Urinary bladder (tissue), 4 donors: ENCODE data around the gene MRC1. TPM values are rescaled to one million over a fixed set of nuclear protein-coding genes. Genes with fewer than 3 reads are reported as not detected.

ENCODE experiments used
- DNase-seq: peaks from one replicate; pipeline ENCODE4 v3.0.0-alpha.2; 2015; ENCODE audit errors: extremely low spot score
- H3K27ac ChIP-seq: one replicate; pipeline ENCODE4 v1.5.1; 2013; ENCODE audit warnings: low read depth, mild to moderate bottlenecking, moderate library complexity
- H3K36me3 ChIP-seq: one replicate; pipeline ENCODE4 v1.6.1; 2013; ENCODE audit warnings: mild to moderate bottlenecking, moderate library complexity; ENCODE audit not compliant: insufficient read depth
- H3K4me1 ChIP-seq: one replicate; pipeline ENCODE4 v1.6.1; 2013; ENCODE audit warnings: mild to moderate bottlenecking, moderate library complexity; ENCODE audit not compliant: insufficient read depth
- H3K4me3 ChIP-seq: one replicate; pipeline ENCODE4 v1.5.1; 2013; ENCODE audit warnings: low read depth, low read length
- WGBS: extraction: QIAGEN DNeasy Blood & Tissue Kit; methylation state at CpG from one replicate; pipeline ENCODE4 v1.1.7; 2013; 5-methylcytosine and 5-hydroxymethylcytosine counted together
- polyA plus RNA-seq: library from polyadenylated mRNA; stranded (reverse); fragments of 200-250 nt; gene quantifications from one replicate; pipeline ENCODE4 v1.2.3, GENCODE V29; 2013
- total RNA-seq: library from RNA; depleted of rRNA; stranded (reverse); fragments of >200 nt; gene quantifications from one replicate; pipeline ENCODE4 v1.2.3, GENCODE V29; 2014
- donor health status: healthy with polysubstance abuse.
- donor health status: healthy.

MRC1 gene
- total and polyA plus RNA-seq, 2 donors: 32.7 to 41.2 TPM

GRCh38 chr10:17872191-17873091, 63.3 kb downstream of the MRC1 start:
- no peaks in the 10 kb centered on the region for H3K36me3 ChIP-seq
- DNase-seq: no peak
- no peak overlapping the region for H3K4me3 ChIP-seq
- H3K27ac ChIP-seq: no peak overlapping the region
- no peaks in the 10 kb centered on the region for H3K4me1 ChIP-seq
- 67% methylated on average over 8 of the region's 8 CpGs for WGBS

- Histone ChIP-seq H3K4me3 (no peak overlapping the region), H3K36me3 (no peaks in the 10 kb centered on the region), H3K4me1 (no peaks in the 10 kb centered on the region), H3K27ac (no peak overlapping the region)
- 71% methylated on average over 2 of the region's 2 CpGs for WGBS
- no peak for DNase-seq
Observed at GRCh38 chr10:17873946-17874345, 64.8 kb downstream of the MRC1 start.

GRCh38 chr10:17877121-17877520, 68.0 kb downstream of the MRC1 start:
- no peaks in the 10 kb centered on the region for H3K4me1 ChIP-seq
- no peak overlapping the region for H3K4me3 ChIP-seq
- no peak overlapping the region for H3K27ac ChIP-seq
- H3K36me3 ChIP-seq: no peaks in the 10 kb centered on the region
- DNase-seq: no peak

- DNase-seq: no peak
- Histone ChIP-seq H3K36me3 (no peaks in the 10 kb centered on the region), H3K4me3 (no peak overlapping the region), H3K4me1 (no peaks in the 10 kb centered on the region), H3K27ac (no peak overlapping the region)
- WGBS: 69% methylated on average over 5 of the region's 5 CpGs
Observed at GRCh38 chr10:17878896-17879295, 69.7 kb downstream of the MRC1 start.

GRCh38 chr10:17880601-17881000, 71.5 kb downstream of the MRC1 start:
- H3K36me3 ChIP-seq: no peaks in the 10 kb centered on the region
- DNase-seq: no peak
- no peak overlapping the region for H3K27ac ChIP-seq
- H3K4me1 ChIP-seq: no peaks in the 10 kb centered on the region
- H3K4me3 ChIP-seq: no peak overlapping the region
- 84% methylated on average over 3 of the region's 3 CpGs for WGBS

GRCh38 chr10:17882557-17882956, 73.4 kb downstream of the MRC1 start:
- H3K36me3 ChIP-seq: no peaks in the 10 kb centered on the region
- 64% methylated on average over 1 of the region's 1 CpG for WGBS
- H3K27ac ChIP-seq: no peak overlapping the region
- H3K4me1 ChIP-seq: no peaks in the 10 kb centered on the region
- H3K4me3 ChIP-seq: no peak overlapping the region
- no peak for DNase-seq

GRCh38 chr10:17883621-17884020, 74.5 kb downstream of the MRC1 start:
- Histone ChIP-seq H3K4me3 (no peak overlapping the region), H3K36me3 (no peaks in the 10 kb centered on the region), H3K4me1 (no peaks in the 10 kb centered on the region), H3K27ac (no peak overlapping the region)
- WGBS: 74% methylated on average over 1 of the region's 1 CpG
- DNase-seq: no peak

- no peak overlapping the region for H3K27ac ChIP-seq
- no peaks in the 10 kb centered on the region for H3K36me3 ChIP-seq
- no peak overlapping the region for H3K4me3 ChIP-seq
- no peaks in the 10 kb centered on the region for H3K4me1 ChIP-seq
- DNase-seq: no peak
Observed at GRCh38 chr10:17888189-17888588, 79.0 kb downstream of the MRC1 start.

GRCh38 chr10:17891435-17891834, 82.3 kb downstream of the MRC1 start:
- no peaks in the 10 kb centered on the region for H3K36me3 ChIP-seq
- 89% methylated on average over 9 of the region's 9 CpGs for WGBS
- no peak for DNase-seq

GRCh38 chr10:17904564-17904963, 95.4 kb downstream of the MRC1 start:
- Histone ChIP-seq H3K4me3 (no peak overlapping the region), H3K36me3 (no peaks in the 10 kb centered on the region), H3K27ac (no peak overlapping the region), H3K4me1 (no peaks in the 10 kb centered on the region)
- DNase-seq: no peak
- 84% methylated on average over 2 of the region's 2 CpGs for WGBS

More at GRCh38 chr10:17891435-17891834, 82.3 kb downstream of the MRC1 start:
- Histone ChIP-seq H3K27ac (no peak overlapping the region), H3K4me3 (no peak overlapping the region), H3K4me1 (no peaks in the 10 kb centered on the region)

- Histone ChIP-seq H3K36me3 (no peaks in the 10 kb centered on the region), H3K4me1 (no peaks in the 10 kb centered on the region), H3K27ac (no peak overlapping the region), H3K4me3 (no peak overlapping the region)
- 64% methylated on average over 3 of the region's 3 CpGs for WGBS
- DNase-seq: no peak
Observed at GRCh38 chr10:17905491-17905890, 96.3 kb downstream of the MRC1 start.

- H3K36me3 ChIP-seq: no peaks in the 10 kb centered on the region
- no peak for DNase-seq
- H3K4me1 ChIP-seq: no peaks in the 10 kb centered on the region
- 77% methylated on average over 1 of the region's 1 CpG for WGBS
- no peak overlapping the region for H3K4me3 ChIP-seq
- H3K27ac ChIP-seq: no peak overlapping the region
Observed at GRCh38 chr10:17906002-17906401, 96.9 kb downstream of the MRC1 start.

GRCh38 chr10:17907641-17908040, 98.5 kb downstream of the MRC1 start:
- no peak for DNase-seq
- no peaks in the 10 kb centered on the region for H3K4me1 ChIP-seq
- H3K36me3 ChIP-seq: no peaks in the 10 kb centered on the region
- WGBS: 81% methylated on average over 4 of the region's 4 CpGs
- H3K27ac ChIP-seq: no peak overlapping the region
- no peak overlapping the region for H3K4me3 ChIP-seq

- Histone ChIP-seq H3K4me1 (no peaks in the 10 kb centered on the region), H3K36me3 (no peaks in the 10 kb centered on the region), H3K4me3 (no peak overlapping the region), H3K27ac (no peak overlapping the region)
- 24% methylated on average over 12 of the region's 12 CpGs for WGBS
- DNase-seq: no peak
Observed at GRCh38 chr10:17910125-17910789, 101.1 kb downstream of the MRC1 start.
